CD4-positive, alpha-beta T cell treated with Interleukin-21 for 1 hour (primary cell): ENCODE data around the gene LONRF2.
A peak's percentile ranks its signal among the peaks of the same experiment; 100 is the strongest.

Source experiments
- DNase-seq: peaks from one replicate; pipeline ENCODE4 v3.0.0-alpha.2; 2020

LONRF2 gene

DNA sequence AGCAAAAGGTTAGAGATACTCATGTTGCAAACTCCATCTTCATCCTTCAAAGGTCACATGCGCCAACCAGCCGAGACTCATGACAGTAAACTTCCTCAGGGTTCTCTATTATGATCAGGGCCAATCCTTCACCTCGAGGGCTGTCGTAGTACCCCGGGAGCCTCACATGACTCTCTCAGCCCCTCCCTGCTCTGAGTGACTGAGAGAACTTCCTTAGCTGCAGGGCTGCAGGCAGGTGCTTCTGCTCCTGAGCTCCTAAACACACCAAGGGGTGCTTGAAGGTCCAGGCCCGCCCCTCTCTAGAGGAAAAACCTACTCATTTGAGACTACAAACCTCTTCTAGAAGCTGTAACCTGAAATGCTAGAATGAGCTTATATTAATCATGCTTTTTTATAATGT is 48.2 kb downstream of the LONRF2 start:
- DNase-seq = no peak

DNA sequence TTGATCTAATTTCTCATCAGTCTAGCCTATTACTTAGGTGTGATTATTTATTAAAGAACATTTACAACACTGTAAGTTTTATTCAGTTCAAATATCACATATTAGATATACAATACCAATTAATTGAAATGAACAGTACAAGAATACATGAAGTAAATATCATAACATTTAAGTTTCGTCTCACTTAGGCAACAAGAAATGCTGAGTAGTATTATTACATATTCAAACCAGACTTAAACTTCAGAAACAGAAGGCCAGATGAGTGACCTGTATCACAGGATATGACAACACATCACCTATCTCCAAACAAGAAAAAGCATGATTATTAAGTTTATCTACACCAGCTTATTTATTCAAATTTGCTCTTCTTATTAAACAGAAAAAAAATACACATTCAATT is 48.9 kb downstream of the LONRF2 start:
- DNase-seq = no peak

DNA sequence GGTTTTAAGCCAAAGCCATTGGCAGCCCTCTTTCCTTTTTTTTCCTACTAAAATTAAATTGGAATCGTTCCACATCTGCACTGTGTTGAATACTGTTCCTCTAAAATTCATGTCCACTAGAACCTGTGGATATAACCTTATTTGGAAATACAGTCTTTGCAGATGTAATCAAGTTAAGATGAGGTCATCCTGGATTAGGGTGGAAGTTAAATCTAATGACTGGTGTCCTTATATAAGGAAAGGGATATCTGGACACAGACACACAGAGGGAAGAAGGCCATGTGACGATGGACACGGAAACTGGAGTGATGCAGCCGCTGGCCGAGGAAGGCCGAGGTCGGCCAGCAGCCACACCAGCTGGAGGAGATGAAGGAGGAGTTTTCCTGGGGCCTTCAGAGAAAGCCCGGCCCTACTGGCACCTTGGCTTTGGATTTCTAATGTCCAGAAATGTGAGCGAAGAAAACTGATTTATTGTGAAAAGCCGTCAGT is 49.4 kb downstream of the LONRF2 start:
- DNase-seq = no peak

DNA sequence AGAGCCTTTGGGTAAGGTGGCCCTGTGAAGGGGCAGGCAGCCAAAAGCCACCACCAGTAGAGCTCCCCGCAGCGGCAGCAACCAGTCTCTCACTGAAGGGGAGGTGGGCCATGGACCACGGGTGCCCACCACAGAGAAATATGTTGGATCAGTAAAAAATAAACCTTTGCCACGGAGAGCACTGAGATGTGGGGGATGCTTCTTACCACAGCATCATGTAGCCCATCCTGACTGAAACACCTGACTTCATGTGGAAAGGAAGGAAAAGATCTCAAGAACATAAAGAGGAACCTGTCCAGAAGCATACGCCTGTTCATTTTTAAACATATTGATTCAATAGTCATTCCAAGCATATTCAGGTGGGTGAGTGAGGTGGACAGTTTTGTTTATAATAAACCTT is 51.1 kb downstream of the LONRF2 start:
- DNase-seq = no peak

DNA sequence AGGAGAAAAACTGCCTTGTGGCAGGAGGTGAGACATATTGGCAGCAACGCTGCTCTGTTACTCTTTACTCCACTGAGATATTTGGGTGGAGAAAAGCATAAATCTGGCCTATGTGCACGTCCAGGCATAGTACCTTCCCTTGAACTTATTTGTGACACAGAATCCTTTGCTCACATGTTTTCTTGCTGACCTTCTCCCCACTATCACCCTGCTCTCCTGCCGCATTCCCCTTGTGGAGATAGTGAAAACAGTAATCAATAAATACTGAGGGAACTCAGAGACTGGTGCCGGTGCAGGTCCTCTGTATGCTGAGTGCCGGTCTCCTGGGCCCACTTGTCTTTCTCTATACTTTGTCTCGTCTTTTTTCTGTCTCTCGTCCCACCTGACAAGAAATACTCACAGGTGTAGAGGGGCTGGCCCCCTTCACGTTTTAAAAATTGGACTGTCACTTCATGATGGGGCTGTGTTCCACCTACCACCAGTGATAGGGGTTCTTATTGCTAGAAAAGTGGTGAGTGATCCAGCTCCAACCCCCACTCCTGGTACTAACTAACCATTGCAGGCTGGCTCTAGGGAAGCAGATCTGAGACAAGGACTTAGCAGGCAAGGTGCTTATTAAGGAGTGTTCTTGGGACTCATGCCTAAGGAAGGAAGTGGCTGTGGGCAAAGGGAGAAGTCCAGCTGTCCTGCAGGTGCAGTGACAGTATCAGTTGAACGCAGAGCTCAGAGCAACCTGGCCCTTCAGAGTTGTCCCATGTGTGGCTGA is 51.7 kb downstream of the LONRF2 start:
- no peak for DNase-seq

DNA sequence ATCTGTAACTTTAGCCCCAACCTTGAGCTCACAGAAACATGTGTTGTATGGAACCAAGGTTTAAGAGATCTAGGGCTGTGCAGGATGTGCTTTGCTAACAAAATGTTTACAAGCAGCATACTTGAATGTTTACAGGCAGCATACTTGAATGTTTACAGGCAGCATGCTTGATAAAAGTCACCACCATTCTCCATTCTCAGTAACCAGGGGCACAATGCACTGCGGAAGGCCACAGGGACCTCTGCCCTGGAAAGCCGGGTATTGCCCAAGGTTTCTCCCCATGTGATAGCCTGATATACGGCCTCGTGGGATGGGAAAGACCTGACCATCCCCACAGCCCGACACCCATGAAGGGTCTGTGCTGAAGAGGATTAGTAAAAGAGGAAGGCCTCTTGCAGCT is 52.4 kb downstream of the LONRF2 start:
- no peak for DNase-seq

DNA sequence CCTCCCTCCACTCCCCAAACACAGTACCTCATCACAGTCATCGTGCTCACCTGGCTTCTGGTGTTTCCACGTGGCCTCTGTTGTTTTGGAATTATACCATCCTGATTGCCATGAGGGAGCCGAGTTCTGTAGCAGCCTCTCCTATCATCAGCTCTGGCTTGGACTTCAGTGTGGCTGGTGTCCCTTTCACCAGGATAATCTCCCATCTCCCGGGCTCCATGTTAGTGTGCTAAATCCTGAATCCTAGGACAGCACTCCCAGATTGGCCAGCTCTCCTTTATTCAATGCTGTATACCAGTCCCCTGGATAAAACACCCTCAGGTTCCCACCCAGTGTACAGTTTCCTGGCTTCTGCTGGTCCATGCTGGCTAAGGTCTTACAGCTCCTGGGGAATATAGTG is 53.3 kb downstream of the LONRF2 start:
- DNase-seq = no peak

DNA sequence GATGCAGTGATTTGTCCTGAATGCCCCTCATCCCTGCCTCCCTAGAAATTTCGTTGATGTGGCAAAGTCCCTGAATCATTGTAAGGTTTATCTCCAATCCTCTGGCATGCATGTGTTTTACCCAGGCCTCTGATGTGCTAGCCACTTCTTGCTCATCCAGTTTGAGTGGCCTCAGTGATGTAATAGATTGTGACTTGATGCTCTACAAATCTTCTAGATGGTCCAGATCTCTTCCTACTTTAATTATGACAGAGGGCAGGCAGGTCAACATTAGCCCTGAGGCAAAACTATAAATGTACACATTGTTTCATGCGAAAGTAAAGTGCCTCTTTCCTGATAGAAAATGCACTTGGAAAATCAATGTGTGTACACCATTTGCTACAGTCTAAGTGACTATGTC is 54.5 kb downstream of the LONRF2 start:
- DNase-seq = no peak

DNA sequence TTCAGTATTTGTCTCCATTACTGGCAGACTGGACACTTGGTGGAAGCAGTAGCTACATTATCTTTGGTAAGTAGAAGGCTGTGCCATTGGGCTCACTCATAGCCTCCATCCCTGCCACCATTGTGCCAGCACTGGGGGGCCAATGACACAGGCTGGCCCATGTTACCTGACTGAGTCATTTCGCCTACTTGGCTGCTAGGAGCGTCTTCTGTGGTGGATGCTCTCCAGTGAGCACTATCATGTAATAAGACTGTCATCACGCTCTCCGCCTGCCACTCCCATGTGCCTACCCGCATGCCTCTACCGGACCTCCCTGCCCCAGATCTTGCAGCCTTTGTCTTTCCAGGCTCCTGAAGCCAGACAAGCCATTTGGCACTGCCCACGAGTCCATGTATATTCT is 56.2 kb downstream of the LONRF2 start:
- DNase-seq = no peak

DNA sequence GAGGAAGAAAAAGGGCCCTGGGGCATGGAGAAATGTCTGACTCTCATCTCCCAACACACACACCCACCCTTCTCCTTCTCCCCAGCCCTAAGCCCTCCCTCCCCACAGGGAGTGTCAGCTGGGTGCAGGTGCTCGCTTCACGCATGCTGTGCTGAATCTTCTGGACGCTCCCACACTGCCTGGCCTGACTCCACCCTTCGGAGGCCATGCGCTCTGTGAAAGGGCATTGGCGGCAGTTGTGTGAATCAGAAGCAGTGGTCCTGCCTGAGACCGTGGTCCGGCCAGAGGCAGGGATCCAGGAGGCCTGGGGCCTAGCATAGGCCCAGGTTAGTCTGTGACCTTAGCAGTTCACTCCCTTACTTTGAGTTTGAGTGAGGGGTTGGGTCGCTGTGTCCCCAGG is 57.1 kb downstream of the LONRF2 start:
- no peak for DNase-seq

DNA sequence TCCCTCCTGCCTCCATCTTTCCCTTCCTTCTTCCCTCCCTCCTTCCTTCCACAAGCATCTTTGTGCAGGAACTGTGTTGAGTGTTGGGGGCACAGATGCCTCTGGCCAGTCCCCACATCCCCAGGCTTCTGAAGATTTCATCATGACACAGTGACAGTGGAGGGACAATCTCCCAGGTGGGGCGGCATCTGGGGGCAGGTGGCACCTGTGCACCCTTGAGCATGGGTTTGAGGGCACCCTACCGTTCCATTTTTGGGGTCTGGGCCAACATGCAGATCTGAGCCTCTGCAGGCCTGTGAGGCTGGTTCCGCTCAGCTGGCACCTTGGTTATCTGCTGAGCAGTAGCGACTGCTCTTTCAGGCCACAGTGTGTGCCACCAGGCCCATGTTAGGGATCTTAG is 57.6 kb downstream of the LONRF2 start:
- DNase-seq = no peak

DNA sequence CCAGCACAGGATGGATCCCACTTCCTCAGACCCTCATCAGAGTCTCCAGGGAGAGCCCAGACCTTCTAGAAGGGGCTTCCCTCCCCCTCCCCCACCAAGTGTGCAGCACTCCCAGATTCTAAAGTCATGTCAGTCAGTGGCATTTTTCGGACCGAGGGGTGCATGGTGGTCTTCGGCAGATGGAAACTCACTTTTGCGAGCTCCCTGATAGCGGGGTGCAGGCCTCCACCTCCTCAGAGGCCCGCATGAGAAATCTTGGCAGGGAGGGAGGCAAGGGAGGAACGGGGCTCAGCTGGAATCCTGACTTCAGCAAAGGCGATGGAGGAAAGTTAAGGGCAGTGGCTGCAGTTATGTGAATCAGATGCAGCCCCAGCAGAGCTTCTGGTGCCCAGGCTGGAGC is 58.2 kb downstream of the LONRF2 start:
- DNase-seq = no peak

DNA sequence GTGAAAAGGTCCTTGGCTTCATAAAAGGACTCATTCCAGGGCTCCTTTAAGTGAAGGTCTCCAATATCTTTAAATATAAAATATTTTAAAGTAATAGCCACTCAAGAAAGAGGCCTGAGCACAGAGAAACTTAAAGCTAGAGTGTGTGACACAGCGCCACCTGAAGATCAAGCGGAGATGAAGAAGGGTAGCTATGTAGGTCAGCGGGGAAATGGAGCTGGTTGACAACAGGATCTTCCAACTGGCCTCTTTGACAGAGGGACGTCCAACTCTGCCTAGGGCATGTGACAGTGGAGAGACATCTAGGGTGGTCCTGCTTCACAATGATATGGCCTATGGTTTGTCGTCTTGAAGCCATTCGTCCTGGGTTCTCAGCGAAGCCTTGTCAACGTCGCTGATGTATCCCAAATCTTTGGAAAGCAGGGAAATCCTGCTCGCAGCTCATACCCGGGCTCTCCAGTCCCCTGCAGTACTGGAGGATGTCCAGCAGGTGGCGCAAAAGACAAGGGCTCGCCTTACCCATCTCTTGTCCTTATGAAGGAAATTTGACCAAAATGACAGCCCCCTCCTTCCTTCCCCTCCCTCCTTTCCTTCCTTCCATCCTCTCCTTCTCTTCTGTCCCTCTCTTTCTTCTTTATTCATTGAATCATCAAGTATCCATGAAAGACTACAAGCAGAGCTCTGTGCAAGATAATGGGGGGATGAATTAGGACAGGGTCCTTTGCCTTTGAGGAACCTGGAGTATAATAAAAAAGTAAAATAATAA is 59.6 kb downstream of the LONRF2 start:
- peak; percentile 45 for DNase-seq

DNA sequence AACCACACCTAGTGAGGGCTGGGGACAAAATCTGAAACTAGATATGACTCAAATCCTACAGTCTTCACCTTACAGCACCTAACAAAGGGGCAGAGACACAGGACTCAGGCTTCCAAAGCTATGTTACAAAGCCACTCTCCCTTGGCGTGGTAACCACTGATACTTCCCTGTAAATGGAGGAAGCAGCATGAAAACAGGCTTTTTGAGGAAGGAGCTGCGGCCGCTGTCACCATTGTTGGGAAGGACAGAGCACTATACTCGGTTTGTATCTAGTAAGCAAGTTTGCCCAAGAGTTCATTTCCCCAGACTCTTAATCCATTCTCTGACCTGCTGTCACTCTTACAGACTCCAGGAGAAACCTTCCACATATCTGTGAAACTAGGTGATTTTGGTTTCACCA is 60.3 kb downstream of the LONRF2 start:
- DNase-seq = no peak

DNA sequence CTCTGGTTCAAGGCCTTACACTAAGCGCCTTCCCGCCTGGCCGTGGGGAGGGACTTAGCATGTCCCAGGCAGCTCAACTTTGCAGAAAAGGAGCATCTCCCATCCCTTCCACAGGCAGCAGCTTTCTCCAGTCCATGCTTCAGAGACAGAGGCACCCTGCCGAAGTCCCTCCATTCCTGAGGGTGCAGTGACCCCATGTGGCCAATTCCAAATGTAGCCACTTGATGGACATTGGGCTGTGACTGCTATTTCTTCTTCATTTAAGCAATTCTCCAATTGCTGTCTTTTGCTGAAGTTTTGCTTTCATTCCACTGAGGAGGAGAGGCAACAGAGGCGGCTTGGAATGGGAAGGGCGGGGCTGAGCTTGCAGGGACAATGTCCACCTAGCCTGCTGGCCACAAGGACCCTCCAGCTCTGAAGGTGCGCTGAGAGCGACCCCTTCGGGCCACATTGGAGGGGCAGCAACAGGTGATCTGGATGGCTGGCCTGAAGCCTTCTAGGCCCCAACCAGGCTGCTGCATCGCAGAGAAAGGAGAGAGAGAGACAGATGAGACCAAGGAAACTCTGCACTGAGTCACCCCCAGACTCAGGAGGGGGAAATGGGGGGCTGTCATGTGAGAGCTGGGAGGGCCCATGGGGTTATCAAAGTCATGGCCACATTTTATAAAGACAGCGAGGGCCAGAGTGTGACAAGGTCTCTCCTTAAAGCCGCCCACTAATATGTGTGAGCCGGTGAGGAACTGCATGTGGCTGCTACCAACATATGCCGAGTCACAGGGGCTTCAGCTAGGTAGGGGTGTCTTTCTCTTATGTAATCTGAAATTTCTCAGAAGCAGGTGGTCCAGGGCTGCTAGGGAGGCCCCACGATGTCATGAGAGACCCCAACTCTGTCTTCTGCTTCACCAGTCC is 61.3 kb downstream of the LONRF2 start:
- DNase-seq = peak; percentile 9

DNA sequence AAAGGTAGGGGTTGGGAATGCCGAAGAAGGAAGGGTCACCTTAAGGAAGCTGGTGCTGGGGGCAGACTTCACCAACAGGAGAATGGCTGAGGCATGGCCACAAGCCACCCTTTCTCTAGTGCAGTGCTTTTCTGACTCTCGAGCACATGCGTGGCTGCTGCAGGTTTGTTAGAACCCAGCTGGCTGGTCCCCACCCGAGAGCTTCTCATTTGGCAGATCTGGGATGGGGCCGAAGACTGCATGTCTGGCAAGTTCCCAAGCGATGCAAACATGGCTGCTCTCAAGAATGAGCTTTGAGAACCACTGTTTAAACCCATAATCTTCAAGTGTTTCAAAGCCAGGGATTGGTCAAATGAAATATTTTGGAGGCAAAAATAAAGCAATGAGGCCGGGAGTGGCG is 63.2 kb downstream of the LONRF2 start:
- no peak for DNase-seq

DNA sequence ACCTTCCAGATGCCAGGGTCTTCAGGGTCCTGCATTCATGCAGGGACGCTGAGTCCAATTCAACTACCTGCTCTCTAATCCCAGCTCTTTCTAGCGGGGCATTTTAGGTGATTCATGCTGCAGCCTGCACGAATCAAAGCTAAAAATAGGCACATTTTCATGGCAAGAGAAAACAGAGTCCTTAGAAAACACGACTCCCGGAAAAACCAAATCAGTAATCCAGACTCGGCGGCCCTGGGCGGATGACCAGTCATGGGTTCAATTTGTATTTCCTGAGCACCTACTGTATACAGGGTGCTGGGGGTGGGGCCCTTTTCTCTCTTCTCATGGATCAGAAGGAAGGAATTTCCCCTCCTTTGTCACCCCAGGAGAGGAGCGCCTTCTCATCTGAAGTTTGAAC is 64.4 kb downstream of the LONRF2 start:
- no peak for DNase-seq

DNA sequence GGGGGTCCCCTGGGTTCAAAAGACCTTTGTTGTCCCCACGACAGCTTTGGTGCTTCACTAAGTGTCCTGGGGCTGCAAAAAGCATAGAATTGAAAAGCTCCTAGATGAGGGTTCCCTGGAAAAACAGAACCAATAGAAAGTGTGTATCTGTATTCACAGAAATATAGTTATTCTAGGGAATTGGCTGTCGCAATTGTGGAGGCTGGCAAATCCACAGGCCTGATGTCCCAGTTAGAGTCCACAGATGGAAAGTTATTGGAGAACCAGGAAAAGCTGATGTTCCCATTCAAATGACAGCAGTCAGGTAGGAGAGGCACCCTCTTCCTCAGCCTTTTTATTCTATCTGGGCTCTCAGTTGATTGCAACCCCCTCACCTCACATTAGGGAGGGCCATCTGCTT is 65.5 kb downstream of the LONRF2 start:
- no peak for DNase-seq

DNA sequence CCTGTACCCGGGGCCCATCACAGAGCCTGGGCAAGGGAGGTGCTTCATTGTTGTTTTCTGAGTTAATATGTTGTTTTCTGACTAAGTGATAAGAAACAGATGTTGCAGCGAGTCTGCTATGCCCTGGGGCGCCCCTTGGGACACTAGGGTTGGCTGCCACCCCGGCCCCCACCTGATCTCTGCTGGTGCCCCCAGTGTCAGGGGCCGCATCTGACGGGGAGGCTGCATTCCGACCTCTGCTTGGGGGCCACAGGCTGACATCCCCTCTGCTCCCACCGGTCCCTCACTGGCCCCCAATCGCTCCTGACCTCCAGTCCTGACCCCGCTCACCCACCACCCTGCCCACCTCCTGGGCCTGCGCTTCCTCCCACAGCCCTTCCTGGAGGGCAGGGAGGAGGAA is 65.9 kb downstream of the LONRF2 start:
- DNase-seq = no peak

DNA sequence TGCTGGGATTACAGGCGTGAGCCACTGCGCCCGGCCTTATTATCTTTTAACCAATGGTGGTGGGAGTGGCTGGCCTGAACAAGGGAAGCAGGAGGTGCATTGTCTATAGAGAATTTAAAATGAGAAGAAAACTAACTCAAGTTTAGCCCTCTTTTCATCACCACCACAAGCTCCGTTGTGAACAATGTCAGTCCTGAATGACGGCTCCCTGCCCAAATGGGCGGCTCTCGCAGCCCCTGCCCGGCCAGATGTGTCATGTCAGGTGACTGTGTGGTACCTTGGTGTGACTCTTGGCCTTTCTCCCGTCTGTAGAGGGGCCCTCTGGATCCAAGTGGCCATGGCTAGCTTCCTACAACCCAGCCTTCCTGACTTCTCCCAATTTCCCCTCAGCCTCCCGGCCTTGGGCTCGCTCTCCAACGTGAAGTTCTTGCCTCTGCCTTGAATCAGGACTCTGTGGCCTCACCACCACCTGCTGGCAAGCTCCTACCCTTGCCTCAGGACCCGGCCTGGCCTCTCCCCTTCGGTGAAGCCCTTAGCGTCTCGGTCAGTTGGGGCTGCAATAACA is 67.6 kb downstream of the LONRF2 start:
- DNase-seq = no peak

DNA sequence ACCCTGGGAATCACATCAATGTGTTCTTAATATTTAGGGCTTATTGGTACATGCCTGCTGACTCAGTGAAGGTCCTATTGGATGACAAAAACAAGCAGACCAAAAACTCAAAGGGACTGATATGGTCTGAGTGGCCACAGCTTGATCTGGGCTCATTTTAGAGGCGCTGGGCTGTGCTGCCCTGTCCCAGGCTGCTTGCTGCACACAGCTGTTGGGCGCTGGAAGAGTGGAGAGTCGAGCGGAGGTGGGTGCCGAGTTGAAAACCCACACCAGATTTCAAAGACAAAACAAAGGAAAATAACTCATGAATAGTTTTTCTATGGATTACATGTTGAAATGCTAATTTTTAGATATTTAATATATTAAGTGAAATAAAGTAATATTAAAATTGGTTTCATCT is 68.5 kb downstream of the LONRF2 start:
- no peak for DNase-seq

DNA sequence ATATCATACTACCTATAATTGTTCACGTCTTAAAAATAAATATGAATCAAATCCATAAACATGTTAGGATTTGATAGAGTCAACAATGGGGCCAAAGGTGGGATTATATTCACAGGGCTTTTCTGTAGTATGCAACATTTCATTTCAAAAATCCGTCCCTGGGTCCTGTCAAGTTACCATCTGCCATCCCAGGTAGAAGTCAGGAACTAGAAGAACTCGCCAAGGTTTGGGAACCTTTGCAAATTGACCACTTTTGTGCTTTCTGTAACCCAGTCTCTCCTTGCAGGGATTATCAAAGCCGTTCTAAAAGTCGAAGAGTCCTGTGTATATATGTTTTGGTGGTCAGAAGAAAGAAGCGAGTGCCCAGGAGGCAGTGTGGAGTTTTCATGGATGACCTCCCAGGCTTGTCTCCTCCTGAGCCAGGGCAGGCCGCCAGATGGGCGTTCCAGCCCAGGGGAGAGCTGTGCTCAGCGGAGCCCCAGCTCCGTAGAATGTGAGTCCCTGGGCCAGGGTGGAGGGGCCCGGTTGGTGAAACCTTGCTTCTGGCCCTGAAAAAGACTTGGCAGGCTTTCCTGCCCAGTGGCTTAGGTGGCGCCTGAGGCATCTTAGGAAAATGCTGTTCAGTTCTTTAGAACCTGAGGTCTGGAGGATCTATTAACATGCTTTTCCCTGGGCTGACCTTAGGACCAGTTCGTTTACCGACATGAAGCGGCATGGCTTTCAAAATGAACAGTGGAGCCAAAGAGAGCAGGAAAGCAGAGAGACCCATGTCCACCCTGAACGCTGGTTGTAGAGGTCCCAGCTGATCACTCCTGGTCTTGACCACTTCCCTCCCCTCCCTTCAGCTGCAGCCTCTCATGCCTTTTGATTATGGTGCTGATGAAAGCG is 69.2 kb downstream of the LONRF2 start:
- no peak for DNase-seq
